Amniotic stem cell (primary cell): ENCODE results near the gene HMGN3.

ENCODE experiments used
- DNase-seq: peaks from one replicate; lab custom pipeline; 2025; lab: John Stamatoyannopoulos, UW

HMGN3 gene

DNA sequence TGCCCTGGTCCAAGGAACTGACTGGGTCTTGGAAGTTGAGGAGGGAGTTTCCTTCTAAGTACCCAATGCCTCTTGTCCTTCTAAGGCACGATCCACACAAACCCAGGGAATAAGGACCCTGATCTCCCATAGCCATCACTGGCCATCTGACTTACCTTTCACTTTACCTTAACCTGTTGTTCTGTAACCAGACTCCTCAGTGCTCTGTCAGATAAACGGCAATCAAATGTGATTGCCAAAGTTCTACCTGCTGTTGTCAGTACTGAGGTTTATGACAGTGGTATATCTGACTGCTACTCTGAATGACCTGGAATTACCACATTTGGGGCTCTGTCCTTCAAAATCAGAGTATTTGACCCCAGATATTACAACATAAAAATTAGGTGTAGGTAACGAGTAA, 49.8 kb downstream of the HMGN3 start:
- no peak for DNase-seq

DNA sequence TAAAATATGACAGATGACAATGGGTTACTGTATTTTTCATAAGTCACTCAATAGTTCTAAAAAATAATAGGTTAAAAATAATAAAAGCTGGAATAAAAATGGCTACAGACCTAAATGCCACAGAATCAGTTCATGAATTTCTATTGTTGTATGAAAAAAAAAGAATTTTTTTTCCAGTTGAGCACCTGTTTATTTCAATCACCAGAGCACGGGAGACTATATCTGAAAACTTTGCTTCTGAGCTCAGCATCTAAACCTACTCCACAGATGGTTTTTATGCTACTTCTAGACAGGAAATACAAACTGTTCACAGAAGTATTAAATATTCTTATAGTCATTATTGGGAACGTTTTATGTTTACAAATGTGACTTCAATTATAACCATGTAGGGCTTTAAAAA, 50.4 kb downstream of the HMGN3 start:
- DNase-seq = no peak

DNA sequence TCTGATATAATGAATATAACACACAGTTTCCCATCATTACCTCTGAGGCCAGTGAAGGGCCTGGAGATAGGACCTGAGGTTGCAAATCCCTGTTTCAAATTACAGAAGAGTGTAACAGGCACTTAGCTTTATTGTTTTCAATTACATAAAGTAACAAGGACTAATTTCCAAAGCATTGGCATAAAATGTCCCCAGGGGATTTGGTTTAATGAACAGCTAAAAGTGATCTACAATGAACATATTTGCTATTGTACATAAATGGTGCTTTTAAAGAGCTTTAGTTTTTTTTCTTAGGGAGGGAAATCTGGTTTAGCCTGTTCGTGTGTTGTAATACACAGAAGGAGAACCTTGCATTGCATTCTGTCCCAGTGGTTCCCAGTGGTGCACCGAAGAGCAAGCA, 54.4 kb downstream of the HMGN3 start:
- DNase-seq = no peak

DNA sequence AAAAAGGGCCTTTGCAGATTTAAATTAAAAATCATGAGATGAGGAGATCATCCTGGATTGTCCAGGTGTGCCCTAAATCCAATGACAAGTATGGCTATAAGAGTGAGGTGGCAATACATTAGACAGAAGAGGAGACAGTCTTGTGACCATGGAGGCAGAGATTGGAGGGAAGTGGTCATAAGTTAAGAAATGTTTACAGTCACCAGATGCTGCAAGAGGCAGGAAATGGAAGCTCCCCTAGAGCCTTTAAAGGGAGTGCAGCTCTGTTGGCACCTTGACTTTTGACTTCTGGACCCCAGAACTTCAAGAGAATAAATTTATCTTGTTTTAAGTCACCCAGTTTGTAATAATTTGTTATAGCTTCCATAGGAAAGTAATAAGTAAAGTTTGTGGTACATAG, 61.1 kb downstream of the HMGN3 start:
- DNase-seq = no peak

DNA sequence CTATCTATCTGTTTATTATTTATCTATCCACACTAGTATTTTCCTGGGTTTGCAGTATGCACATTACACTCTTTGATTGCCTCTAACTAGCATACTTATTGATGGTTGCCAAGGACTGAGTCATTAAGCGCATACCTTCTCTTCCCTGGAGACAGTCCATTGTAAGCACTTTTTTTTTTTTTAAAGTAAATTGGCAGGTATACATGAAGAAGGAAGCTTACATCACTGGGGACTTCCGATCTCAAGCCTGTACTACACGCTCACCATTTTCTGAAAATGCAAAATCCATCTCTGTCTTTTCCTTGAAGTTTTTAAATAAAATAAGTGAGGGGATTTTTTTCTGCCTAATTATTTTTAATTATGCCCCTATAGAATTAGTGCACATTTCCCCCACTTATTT, 63.5 kb downstream of the HMGN3 start:
- DNase-seq = no peak

DNA sequence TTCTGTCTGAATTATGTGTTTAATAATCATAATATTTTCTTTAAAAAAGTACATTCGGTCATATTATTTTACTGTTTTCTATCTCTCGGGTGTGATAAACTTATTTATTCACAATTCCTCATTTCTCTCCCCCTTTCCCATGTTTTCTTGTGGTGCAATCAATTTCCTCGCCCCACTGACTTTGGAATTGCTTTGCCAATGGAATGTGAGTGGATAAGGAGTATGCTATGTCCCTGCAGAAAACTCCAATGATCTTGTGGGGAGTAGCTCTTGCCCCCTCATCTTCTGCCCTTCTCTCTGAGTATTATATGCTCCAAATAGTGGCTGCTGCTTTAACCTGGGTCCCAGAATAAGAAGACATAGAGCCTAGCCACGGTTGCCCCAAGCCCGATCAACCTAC, 64.1 kb downstream of the HMGN3 start:
- no peak for DNase-seq

DNA sequence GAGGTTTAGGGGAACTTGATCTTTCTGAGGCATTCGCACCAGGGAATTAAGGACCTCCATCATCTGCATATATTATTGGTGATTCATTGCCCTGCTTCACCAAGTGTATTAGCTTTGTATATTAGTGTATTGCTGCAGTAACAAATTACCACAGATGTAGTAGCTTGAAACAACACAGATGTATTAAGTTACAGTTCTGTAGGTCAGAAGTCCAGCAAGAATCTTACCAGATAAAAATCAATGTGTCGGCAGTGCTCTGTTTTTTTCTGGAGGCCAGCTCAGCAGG, 65.8 kb downstream of the HMGN3 start:
- DNase-seq = no peak

DNA sequence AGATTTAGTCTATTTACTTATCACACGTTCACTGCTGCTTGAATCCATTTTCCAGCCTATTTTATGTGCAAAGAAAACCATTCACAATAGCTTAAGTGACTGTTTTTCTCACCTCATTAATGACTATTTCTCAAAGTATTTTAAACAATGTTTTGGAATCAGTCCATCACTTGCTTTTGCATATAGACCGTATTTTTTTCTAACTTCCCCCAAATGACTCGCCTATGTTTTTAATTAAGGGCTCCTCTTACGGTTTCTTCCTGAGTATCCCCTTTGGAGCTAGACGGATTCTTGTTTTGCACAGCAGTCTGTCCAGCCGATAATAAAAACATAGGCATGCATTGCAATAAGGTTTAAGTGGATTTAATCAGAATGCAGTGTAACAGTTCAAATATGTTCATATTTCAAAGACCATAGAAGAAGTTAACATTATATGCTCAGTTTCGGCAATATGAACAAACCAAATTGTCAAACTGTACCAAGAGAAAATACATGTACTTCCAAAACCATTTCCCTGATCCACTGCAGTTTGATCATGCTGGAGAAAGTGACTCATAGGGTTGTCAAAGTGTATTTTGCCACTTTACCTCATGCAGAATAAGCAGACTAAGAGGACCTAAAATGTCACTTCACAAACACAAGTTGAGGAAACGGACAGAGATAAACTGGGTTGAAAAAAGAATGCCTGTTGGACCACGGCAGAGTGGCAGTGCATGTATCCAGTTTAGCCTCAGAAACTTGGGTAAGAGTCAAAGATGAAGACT, 66.4 kb downstream of the HMGN3 start:
- peak; percentile 5 for DNase-seq

DNA sequence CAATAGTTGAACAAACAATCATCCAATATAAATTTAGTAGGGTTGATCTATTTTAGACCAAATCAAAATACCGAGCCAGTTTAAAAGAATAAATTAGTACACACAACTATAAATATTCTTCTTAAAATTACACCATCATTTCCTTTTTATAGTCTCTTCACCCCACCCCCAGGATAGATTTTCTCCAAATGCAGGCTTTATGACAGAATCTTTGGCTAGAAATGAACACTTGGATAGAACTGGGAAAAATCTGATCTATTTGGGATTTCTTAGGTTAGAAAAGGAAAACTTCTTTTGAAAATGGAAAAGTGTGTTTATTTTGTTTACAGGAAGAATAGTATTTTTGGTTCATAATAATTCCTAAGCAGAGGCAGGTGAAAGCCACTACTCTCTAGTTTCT, 74.6 kb downstream of the HMGN3 start:
- no peak for DNase-seq

DNA sequence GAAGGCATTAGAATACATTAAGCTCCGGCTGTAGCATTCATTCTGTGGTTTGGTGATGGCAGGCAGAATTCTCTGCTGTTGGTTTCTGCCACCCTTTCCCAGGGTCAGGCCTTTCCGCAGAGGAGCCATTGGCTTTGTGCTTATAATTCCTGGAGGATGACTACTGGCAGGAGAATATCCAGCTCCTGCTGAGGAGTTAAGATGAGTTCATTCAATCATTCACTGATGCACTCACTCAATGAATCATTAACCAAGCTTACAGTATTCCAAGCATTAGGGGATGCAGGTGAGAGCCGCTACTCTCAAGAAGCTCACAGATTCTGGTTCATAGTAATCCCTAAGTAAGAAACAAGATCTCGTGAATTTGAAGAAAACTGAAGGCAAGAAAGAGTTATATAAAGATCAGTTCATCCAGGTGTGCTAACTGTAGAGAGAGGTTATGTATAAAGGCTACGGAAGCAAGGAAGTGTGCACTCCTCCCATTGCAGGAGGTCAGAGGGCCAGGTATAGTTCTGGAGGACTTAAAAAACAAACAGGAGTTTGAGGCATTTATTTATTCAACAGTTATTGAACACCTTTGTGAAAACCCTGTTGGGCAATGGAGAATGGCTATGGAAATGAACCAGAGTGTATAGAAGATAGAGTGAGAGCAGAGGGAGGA, 75.5 kb downstream of the HMGN3 start:
- no peak for DNase-seq

DNA sequence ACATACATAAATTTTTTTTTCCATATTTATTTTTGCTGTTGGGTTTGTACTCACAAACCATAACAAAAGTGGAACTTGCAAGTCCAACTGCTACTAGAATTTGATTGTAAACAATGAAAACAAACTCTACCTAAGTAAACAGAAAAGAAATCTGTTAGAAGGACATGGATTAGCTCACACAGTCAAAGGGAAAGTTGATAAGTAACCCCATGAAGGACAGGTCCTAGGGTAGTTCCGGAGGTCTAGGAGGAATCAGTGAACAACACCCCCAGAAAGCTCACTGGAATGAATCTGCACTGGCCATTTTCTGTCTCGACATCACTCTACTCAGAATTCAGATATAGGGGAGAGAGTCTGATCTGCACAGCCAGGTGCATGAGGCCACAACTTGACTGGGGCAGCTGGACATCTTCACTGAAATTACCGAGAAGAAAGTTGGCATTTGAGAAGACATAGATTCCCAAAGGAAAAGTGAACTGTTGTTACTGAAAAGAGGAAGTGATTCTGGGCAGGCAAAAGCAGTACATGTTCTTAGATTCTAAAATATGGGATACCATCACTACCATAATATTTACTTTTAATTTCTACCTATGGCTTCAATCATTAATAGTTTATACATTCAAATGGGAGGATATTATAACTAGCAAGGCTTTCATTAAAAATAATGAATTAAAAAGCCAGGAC, 76.4 kb downstream of the HMGN3 start:
- DNase-seq = no peak

DNA sequence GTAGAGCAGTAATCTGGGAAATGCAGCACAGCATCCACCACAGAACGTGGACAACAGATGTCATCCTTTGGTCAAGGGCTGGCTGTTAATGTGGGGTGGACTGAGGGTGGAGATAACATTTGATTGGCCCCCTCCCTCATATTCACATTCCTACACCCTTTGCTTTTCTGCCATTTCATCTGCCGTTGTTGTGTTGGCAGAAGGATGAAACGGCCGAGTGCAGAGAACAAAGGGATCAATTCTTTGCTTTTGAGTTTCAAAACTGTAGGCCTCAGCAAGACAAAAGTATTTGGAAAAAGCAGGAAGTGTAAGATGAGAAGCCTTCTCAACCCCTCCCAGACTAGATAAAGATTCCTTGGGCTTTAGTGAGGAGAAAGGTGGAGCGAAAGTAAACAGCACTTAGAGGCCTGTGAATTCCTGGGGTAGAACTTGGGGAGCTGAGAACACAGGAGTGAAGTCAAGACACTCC, 82.2 kb downstream of the HMGN3 start:
- DNase-seq = no peak
